AG08395 (cell line): ENCODE results near the gene NRXN3.

Experiments used
- DNase-seq: peaks from one replicate; pipeline ENCODE4 v3.0.0; 2012; ENCODE audit warnings: mixed read lengths, low spot score

NRXN3 gene

GRCh38 chr14:79363291-79363690 lies 1193.1 kb downstream of the NRXN3 start:
- no peak for DNase-seq

- no peak for DNase-seq
Observed at GRCh38 chr14:79369359-79370332, 1199.5 kb downstream of the NRXN3 start.

GRCh38 chr14:79370969-79371368 lies 1200.8 kb downstream of the NRXN3 start:
- DNase-seq, result no peak

GRCh38 chr14:79373451-79373850 lies 1203.3 kb downstream of the NRXN3 start:
- no peak for DNase-seq

- no peak for DNase-seq
Observed at GRCh38 chr14:79375356-79375755, 1205.2 kb downstream of the NRXN3 start.

- DNase-seq, result no peak
Observed at GRCh38 chr14:79376557-79376956, 1206.4 kb downstream of the NRXN3 start.

- DNase-seq, result no peak
Observed at GRCh38 chr14:79378020-79378419, 1207.8 kb downstream of the NRXN3 start.

GRCh38 chr14:79379266-79379665 lies 1209.1 kb downstream of the NRXN3 start:
- DNase-seq, result no peak

- DNase-seq, result no peak
Observed at GRCh38 chr14:79383031-79383430, 1212.9 kb downstream of the NRXN3 start.

- DNase-seq, result no peak
Observed at GRCh38 chr14:79383475-79383874, 1213.3 kb downstream of the NRXN3 start.

- DNase-seq, result no peak
Observed at GRCh38 chr14:79395061-79395460, 1224.9 kb downstream of the NRXN3 start.

- DNase-seq, result no peak
Observed at GRCh38 chr14:79404874-79405511, 1234.8 kb downstream of the NRXN3 start.

GRCh38 chr14:79405512-79405910 lies 1235.3 kb downstream of the NRXN3 start:
- DNase-seq, result no peak

GRCh38 chr14:79407572-79407971 lies 1237.4 kb downstream of the NRXN3 start:
- no peak for DNase-seq

GRCh38 chr14:79408696-79409095 lies 1238.5 kb downstream of the NRXN3 start:
- DNase-seq, result no peak

GRCh38 chr14:79411403-79412174 lies 1241.4 kb downstream of the NRXN3 start:
- no peak for DNase-seq

- DNase-seq, result no peak
Observed at GRCh38 chr14:79412822-79413221, 1242.6 kb downstream of the NRXN3 start.

GRCh38 chr14:79413734-79414428 lies 1243.7 kb downstream of the NRXN3 start:
- DNase-seq, result no peak

- DNase-seq, result no peak
Observed at GRCh38 chr14:79415726-79416125, 1245.6 kb downstream of the NRXN3 start.

- no peak for DNase-seq
Observed at GRCh38 chr14:79417961-79418360, 1247.8 kb downstream of the NRXN3 start.

- DNase-seq, result no peak
Observed at GRCh38 chr14:79418649-79419415, 1248.7 kb downstream of the NRXN3 start.
